ENCODE measurements around the gene AFF2.

AFF2 gene

DNA sequence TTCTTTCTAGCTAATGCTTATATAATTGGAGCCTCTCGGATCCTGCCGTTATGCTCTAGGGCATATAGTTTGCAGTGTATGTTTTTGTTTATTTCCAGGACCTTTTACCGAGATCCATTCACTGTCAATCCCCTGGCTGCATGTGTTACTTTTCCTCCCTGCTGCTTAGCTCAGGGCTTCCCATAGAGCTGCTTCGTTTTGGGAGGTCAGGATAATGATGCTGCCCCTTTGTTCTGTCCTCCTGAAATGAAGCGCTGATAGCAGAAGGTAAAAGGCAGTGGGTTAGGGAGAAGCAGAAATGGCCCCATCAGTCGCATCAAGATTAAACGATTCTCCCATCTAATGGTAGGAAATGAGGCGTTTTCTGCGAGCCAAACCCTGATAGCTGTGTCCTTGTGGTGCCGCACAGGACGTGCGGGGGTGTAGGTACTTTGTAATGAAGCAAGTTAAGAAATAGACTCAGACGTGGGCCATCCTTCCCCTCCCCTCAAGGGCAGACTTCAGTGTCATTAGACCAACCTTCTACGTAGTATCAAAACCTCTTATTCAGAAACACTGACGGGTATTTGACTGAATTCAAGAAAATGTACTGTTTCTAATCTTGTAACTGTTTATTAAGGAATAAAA is 37.3 kb downstream of the AFF2 start:
- DNase-seq = no peak

DNA sequence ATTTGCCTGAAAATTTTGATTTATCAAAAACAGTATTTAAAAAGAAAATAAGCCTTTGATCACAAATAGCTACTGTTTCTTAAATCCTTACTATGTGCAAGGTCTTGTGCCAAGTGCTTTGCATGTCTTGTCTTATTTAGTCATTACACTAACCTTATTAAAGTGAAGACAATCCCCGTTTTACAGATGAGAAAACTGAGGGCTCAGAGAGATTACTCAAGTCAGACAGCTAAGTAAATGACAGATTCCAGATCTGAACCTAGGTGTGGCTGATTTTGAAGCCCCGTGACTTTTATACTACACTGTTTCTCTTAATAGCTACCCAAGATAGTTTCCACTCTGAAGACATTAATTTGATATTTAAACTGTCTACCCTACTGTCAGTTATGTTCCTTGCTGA is 38.2 kb downstream of the AFF2 start:
- DNase-seq = no peak

DNA sequence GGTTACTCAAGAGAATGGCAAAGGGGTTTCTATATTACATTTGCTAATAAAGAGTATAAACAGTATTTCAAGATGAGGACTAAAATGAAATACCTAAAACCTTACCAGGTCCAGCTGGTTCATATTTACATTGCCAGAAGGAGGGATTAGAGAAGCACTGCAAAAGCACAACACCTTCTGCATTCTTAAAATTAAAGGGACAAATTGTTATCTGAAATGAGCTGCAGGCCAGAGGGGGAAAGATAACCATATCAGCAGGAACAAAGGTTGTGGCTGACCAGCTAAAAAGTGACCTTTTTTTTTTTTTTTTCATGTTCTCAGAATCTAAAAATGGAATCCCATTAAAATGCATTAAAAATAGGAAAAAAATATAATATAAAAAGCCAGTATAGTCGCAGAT is 39.7 kb downstream of the AFF2 start:
- DNase-seq = no peak

DNA sequence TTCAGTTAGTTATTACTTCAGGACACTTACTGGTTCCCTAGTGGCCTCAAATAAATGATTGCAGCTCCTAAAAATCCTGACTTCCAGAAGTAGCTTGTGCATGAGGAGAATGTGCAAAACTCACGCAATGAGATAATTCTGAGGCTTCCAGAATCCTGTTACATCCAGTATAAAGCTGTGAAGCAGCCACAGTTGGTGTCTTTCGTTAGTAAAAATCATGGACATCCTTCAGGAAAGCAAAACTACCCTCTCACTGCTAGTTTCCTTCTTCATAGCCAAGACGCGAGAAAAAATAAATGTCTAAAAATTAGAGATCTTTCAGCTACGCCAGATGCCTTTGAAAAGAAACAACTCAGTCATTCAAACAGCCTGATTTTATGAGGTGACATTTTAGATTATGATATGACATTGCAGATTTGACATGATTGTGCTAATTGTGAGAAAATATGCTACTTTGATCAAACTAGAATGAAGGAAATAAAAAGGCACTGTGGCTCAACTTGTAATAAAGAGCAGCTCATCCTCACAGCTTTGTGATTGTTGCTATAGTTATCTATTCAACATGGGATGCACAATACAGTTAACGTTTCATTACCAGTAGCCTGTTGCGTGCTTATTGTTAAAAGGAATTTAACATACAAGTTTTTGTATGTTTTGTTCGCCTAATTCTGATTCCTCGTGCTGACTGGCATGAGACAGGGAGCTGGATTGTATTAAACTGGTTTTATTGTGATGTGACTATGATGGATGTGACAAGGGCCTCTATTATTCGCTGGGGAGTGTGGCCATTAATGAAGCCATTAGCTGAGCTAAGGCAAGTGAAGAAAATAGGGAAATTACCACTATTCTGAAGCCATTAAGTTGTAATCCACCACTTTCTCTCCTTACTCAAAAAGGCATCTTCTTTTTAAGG is 40.5 kb downstream of the AFF2 start:
- no peak for DNase-seq

DNA sequence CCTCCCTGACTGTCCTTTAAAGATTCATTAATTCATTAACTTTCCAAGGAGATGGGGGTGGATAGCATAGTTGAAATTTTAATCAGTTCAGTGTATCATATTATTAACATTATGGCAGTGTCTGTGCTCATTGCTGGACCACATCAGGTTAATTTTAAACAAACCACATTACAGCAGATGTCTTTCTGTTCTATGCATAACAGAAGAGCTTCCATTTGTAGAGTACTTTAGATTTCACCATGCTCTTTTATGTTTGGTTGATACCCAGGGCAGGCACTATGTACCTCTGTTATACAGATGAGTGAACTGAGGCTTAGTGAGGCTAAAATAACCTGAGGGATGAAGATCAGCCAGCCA is 41.1 kb downstream of the AFF2 start:
- DNase-seq = no peak

DNA sequence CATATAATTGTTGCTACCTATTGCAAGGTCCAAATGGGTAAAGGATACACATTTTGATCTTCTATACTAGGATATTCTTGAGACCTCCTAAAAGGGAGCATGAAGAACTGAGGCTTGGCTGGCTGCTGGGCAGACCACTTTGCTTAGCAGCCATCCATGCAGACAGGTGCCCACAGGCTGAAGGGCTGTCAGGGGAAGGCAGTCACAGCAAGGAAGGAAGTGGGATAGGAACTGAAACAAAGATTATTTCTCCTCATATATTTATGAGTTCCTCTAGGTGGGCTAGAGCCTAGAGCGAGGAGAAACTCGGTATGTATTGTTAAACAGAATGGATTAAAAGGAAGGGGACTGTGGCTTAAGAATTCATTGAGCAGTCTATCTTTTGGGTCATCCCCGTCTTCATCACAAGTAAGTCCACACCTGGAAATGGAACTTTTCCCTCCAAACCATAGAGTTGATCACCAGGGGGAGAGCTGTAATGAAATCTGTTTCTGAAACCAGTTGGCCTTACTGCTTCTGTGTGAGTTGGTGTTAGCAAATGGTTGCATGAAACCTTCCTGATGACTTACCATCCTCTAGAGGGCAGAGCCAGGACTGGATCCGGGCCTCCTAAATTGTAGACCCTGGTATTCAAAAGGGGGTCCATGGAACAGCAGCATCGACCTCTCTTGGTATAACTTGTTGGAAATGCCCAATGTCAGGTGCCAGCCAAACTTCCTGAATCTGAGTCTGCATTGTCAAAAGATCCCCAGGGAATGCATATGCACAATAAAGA is 42.3 kb downstream of the AFF2 start:
- DNase-seq = no peak

DNA sequence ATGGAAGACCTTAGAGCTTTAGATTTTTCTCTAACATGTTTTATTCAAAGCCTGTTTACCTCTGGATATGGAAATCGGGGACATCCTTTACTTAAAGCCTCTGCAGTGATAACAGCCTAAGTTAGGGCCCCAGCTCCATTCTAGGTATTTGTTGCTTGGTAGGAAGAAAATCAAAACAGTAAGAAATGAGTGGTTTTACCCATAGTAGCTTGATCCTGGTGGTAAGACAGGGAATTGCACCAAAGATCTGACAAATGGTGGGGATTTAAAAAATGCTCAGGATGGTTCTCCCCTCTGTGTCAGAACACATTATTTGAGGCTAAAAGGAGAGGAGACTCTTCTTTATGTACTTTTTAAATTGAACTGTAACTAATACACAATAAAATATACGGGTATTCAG is 52.4 kb downstream of the AFF2 start:
- no peak for DNase-seq

DNA sequence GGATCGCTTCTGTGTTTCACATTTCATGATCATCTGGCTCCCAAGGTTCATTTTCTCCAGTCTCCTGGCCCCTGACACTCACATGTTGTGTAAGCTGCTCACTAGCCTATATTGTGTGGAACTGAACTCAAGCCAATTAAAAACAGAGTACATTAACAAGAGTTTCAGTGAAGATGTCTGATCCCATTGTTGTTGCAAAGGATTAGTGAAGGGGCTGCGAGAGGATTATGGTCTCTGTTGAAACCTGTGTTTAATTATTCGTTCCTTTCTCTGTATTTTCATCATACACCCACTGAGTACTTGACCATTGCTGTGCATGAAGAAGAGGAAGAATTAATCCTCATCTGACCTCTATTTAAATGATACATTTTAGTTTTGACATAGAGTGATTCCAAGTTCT is 54.7 kb downstream of the AFF2 start:
- DNase-seq = no peak

DNA sequence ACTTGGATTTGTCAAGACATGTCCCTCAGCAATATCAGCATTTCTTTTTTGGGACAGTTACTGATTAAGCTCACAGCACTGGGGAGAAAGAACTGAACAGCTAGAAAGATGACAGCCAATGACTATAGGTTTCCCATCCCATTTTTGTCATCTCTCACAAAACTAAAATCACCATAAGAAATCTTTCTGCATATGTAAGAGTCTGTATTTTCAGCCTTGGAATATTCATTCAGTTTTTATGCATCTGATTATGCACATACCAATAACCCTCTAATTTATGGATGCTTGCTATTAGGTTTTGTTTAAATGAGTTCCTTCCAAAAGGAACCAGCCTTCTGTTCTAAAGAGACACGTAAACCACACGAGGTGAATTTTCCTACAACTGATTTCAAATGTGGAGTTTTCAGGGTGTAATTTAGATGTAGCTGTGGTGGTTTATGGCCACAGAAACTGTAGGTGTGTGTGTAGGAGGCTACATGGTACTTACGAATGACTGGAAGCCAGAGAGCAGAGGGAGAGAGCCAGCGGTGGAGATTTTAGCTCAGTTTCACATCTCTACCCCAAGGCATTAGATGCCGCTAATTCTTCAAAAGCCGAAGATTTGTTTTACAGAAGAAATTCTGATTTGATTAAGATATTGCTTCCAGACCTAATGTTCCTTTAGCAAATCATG is 55.3 kb downstream of the AFF2 start:
- DNase-seq = no peak

DNA sequence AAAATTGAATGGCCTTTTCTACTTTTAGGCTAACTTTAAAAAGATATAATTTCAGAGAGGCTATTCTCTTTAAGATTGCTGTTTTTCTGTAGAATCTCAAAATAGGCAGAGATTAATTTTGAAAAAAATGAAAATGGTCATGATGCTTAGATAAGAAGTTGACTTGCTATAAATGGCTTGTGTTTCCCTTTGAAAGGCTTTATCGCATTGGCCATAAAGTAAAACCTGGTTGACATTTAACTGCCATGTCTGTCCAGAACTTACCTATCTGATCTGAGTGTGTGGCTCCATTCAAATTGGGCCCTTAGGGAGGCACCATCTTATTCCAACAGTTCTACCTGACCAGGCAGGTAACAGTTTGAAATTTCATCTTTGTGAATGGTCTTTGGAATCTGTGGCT is 56.1 kb downstream of the AFF2 start:
- no peak for DNase-seq

DNA sequence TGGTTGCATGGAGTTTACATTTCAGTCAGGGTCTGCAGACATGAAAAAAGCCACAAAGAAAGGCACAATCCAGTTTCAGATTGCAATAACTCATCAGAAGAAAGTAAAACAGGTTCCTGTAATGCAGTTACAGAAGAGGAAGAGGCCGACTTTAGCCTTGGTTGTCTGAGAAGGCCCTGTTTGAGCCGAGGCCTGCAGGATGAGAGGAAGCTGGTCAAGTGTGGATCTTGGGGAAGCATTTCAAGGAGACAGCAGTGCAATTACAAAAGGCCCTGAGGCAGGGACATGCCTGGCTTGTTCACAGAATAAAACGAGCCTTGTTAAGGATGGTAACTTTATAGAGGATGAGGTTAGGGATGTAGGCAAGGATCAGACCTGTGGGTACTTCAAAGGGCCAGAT is 62.4 kb downstream of the AFF2 start:
- no peak for DNase-seq

DNA sequence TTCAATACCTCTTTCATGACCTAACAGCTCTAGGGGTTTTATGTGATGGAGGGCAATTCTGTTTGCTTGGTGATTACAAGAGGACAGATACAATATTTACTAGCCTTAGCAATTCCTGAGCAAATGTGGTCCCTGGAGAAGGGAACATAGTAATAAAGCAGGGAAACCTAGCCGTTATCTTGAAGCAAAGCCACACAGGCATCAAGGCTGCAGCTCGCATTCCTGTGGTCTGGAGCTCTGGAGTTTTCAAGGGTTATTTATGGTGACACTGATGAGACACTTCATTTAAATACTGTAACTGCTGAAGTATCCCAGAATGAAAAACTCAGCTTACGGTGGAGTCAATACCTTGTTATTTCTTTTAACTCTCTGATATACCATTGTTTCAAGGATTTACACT is 66.8 kb downstream of the AFF2 start:
- no peak for DNase-seq

DNA sequence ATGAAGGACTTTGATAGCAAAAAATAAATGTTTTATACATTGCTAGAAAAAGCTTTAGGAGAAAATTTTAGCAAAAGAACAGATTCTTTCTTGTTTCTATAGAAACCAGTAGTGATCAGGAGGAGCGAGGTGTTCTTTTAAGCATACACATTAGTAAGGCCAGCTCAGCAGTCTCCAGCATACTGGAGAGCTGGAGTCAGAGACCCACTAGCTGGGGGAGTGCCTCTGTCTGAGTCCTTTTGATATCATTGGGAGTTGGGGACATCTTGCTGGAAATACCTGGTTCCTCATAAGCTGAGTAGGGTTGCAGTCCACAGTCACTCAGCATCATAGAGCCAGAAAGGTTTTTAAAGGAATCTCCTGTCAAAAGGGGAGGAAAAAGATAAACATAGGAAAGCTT is 67.4 kb downstream of the AFF2 start:
- DNase-seq = no peak

DNA sequence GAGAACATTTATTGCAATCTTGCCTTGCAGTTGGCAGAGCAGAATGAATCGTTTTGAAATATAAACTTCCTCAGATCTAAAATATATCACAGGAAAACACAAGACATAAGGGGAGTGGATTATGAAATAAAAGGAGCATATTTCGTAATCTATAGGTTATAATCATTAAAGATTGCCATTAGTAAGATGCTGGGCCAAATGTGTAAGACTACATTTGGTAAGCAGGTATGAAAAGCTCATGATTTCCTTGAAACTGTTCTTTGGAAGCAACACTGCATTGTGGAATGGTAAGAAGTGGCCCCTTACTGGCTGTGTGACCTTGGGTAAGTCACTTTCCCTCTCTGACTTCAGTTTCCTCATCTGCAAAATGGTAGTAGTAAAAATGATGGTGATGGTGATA is 68.3 kb downstream of the AFF2 start:
- DNase-seq = no peak

DNA sequence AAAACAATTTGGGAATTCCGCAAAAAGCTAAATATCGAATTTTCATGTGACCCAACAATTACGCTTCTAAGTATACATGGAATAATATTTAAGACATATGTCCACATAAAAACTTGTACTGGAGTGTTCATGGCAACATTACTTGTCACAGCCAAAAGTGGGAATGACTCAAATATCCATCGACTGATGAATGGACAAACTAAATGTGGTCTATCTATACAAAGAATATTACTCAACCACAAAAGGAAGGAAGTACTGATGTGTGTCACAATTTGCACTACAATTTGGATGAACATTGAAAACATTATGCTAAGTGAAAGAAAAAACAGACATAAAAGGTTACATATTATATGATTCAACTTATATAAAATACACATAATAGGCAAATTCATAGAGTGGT is 71.9 kb downstream of the AFF2 start:
- DNase-seq = no peak

DNA sequence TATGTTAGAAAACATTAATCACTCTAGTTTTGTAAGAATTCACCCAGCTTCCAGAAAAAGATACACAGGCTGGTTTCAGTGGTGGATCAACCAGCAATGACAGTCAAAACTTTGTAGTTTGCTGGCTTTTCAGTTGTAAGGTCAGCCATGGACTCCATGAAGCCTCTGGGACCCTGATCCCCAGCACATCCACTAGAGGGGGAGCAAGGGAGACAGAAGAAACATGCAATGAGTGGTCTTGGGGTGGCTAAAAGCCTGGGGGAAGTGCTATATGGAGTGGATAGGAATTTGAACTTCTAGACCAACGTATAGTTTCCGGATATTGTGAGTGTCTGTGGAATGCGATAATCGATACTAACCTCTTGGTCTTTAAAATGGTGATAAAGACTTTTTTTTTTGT is 72.7 kb downstream of the AFF2 start:
- DNase-seq = no peak

DNA sequence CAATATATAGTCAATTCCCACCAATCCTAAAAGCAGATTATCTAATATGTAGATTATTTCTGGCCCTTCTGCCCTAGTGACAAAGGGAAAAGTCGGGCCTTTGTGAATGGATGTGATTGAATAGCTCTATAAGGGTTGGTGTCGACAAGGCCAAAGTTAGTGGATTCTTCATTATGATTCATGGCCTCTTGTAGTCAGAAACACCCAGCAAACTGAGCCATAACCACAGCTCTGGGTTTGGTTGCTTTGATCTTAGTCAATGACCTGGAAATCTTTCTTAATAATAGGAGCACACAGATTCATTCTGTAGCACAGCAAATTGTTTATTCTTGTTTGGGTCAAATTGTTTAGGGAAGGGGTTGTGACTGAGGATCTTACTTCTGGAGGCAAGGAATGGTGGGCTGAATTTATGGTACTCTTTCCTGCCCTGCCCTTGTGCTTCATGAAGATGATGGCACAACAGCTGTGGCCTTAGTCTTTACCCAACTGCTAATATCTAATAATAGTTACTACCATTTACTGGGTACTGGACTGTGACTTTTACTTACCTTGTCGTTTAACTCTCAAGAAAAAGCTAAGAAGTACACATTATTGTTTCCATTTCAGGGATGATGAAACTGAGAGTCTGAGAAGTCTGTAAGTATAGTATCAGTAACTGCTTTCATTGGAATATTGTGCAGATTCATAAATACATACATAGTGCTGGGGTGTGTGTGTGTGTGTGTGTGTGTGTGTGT is 74.0 kb downstream of the AFF2 start:
- DNase-seq = no peak

DNA sequence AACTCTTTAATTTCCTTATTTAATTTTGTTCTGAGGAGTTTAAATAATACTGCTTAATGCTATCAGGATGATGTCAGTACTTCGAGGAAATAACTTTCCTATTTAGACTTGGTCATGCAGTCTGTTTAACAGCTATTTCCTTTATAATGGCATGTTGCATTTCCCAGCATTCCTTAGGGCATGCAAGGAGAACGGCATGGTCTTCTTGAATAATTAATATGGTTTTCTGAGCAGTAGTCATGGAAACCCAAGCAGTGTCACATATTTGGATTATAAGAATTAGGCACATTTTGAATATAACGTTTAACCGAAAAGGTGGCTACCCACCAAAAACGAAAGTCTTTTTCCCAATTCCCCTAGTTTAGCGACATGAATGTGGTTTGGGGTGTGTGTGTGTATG is 76.0 kb downstream of the AFF2 start:
- DNase-seq = no peak

DNA sequence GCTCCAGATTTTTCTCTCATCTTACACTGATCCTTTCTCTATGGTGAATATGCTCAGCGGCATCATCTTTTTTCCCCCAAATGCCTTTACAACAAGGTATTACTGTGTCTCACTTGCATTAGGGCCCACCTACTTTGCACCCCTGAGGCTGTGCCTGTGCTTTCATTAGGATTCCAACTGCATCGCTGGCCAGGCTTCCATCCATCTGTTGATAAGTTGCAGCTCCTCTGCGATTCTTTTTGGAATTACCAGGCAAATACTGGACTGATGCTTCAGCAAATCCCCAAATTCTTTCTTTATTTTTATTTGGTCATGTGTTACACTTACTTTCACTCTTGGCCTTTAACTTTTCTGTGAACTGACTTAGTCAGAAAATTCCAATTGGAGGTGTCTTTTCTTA is 77.3 kb downstream of the AFF2 start:
- no peak for DNase-seq

DNA sequence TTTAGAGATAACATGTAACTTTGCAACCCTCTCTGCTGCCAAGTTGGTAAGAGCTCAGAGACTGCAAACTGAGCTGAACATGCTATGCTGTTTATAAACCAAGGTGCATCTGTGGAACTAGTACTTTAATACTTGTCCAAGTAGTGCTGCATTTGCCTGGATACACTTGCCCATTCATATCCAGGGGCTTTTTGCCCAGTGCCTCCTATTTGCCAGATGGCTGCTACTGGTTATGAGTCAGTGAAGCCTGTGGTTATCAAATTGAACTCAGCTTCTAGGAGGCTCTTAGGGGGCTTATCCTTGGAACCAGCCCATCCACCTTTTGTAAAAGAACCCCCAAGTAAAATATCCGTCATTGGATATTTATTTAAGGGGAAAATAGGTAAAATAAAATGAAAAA is 79.6 kb downstream of the AFF2 start:
- no peak for DNase-seq

DNA sequence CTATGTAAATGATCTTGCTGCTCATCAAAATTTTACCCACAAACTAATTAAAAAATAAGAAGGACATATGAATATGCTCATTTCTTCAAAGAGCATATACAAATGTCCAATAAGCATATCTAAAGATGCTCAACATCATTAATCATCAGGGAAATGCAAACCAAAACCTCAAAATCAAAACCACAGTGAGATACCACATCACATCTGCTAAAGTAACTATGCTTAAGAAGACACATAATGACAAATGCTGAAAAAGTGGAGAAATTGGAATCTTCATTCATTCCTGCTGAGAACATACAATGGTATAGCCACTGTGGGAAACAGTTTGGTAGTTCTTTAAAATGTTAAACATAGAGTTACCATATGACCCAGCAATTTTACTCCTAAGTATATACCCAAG is 81.9 kb downstream of the AFF2 start:
- DNase-seq = no peak

DNA sequence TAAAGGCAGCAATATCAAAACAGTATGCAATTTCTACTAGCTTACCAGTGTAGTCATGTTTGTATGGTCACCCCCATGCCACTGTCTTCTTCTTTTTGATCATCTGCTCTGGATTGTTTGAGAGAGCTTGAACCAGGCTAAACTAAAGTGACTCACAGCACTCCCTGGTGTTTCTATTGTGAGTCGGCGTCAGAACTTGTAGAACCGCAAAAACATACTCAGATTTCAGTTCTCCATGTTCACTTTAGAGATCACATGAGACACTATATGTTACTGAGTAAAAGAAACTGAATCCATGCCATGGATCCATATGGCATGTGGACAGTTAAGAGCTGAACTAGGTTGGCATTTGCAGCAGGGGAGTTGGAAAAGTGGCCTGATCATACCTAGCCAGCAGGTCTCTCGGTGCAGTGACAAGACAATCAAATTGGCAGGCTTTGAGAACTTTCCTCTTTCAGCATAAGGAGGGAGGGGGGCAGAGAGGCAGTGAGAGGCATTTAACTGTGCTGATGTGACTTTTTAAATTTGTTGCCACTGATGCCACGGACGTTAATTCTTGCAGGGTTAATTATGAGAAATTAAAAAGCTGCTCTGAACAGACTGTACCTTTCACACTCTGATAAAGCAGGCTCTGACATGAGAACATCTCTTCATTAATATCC is 88.4 kb downstream of the AFF2 start:
- no peak for DNase-seq

Measured in DMS79 (cell line).